ENCODE results near the gene TNS1. TPM values are rescaled to one million over a fixed set of nuclear protein-coding genes. Genes with fewer than 3 reads are reported as not detected.

Gene TNS1
- polyA plus RNA-seq, 3 donors = 0.26 to 1.6 (median 1.5) TPM

DNA sequence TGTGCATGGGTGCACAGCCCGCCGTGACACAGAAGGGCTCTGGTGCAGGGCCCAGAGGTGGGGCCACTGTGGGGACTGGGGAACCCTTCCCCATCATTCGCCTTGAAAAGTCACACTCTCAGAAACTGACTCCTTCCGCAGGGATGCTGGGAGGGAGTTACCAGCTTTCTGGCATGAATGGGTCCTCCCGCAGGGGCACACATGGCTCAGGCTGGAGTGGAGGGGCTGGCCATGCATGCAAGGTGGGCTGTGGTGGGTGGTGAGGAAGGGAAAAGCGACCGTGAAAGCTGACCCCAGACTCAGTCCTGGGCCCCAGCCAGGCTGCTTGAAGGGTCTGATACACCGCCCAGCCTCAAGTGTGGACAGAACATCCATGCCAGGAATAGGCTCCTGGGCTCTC, 201.1 kb downstream of the TNS1 start:
- Histone ChIP-seq H3K27ac (ENCODE audit: low read depth in 1 of 2, low read length in 2 of 2) (no peak overlapping the region), H3K4me2 (replicated peaks; ENCODE audit: extremely low read depth, low read length, poor library complexity, severe bottlenecking) (no peak overlapping the region), H3K4me1 (ENCODE audit: control insufficient read depth in 1 of 2, insufficient read depth in 2 of 2, low read length in 2 of 2) (peaks cover 16% of the 10 kb centered on the region in 2 donors), H3K27me3 (ENCODE audit: control insufficient read depth in 2 of 2, insufficient read depth in 2 of 2, low read length in 2 of 2) (no peaks in the 10 kb centered on the region), H3K4me3 (replicated peaks in 1 of 3; ENCODE audit: low read depth in 2 of 3, low read length in 3 of 3) (no peak overlapping the region), H3K9me3 (replicated peaks in 1 of 2; ENCODE audit: control insufficient read depth in 1 of 2, insufficient read depth in 1 of 2, low read length in 2 of 2) (no peaks in the 10 kb centered on the region), H3K9ac (ENCODE audit: insufficient read depth, low read length, poor library complexity, severe bottlenecking) (no peak overlapping the region), H3K36me3 (replicated peaks in 1 of 2; ENCODE audit: control insufficient read depth in 1 of 2, insufficient read depth in 2 of 2, low read length in 2 of 2) (no peaks in the 10 kb centered on the region), H2AFZ (ENCODE audit: insufficient read depth, low read depth, low read length, poor library complexity, severe bottlenecking) (no peak overlapping the region), H4K20me1 (ENCODE audit: insufficient read depth, low read length) (no peaks in the 10 kb centered on the region), H3K79me2 (ENCODE audit: insufficient read depth, low read length) (no peaks in the 10 kb centered on the region)
- no peak for DNase-seq
- H3K4me1 Mint-ChIP-seq = peaks cover 24% of the 10 kb centered on the region
- H3K27ac Mint-ChIP-seq = no peak overlapping the region
- peaks cover 1 to 9% (median 4%) of the 10 kb centered on the region in 3 donors for H3K27me3 Mint-ChIP-seq (ENCODE audit: low read depth in 3 of 3)
- H3K4me3 Mint-ChIP-seq = no peak overlapping the region
- WGBS (ENCODE audit: insufficient coverage) = 90% methylated on average over 6 of the region's 8 CpGs
- peaks cover 0 to 1% (median 0%) of the 10 kb centered on the region in 7 donors for H3K9me3 Mint-ChIP-seq
- intact Hi-C loops (cut with micrococcal nuclease) = no loop called here
- peaks cover 4 to 6% of the 10 kb centered on the region in 2 donors for H3K36me3 Mint-ChIP-seq
- TF ChIP-seq, protein P1, sequence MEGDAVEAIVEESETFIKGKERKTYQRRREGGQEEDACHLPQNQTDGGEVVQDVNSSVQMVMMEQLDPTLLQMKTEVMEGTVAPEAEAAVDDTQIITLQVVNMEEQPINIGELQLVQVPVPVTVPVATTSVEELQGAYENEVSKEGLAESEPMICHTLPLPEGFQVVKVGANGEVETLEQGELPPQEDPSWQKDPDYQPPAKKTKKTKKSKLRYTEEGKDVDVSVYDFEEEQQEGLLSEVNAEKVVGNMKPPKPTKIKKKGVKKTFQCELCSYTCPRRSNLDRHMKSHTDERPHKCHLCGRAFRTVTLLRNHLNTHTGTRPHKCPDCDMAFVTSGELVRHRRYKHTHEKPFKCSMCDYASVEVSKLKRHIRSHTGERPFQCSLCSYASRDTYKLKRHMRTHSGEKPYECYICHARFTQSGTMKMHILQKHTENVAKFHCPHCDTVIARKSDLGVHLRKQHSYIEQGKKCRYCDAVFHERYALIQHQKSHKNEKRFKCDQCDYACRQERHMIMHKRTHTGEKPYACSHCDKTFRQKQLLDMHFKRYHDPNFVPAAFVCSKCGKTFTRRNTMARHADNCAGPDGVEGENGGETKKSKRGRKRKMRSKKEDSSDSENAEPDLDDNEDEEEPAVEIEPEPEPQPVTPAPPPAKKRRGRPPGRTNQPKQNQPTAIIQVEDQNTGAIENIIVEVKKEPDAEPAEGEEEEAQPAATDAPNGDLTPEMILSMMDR (IDR thresholded peaks at IDR 0.05) = no peak

DNA sequence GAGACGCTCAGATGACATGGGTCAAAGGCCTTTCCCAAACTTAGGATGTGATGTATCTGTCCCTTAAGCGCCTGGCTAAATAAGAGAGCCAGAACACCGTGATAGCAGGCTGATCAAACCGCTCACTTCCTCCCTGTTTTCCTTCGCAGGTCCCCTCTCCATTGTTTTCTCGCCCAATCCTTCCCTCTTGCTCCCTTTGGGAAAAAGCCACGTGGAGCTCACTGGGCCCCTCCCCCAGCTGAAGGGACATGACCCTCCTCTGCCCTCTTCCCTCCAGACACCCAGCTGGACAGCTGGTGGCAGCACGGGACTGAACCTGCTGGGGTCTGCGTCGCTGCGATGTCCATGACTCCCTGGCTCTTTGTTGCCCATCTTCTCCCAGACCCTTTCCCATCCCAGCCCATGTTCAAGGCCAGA, 201.7 kb downstream of the TNS1 start:
- Histone ChIP-seq H3K4me2 (replicated peaks; ENCODE audit: extremely low read depth, low read length, poor library complexity, severe bottlenecking) (no peak overlapping the region), H4K20me1 (ENCODE audit: insufficient read depth, low read length) (no peaks in the 10 kb centered on the region), H3K27me3 (ENCODE audit: control insufficient read depth in 2 of 2, insufficient read depth in 2 of 2, low read length in 2 of 2) (no peaks in the 10 kb centered on the region), H3K79me2 (ENCODE audit: insufficient read depth, low read length) (no peaks in the 10 kb centered on the region), H3K36me3 (replicated peaks in 1 of 2; ENCODE audit: control insufficient read depth in 1 of 2, insufficient read depth in 2 of 2, low read length in 2 of 2) (no peaks in the 10 kb centered on the region), H3K9me3 (replicated peaks in 1 of 2; ENCODE audit: control insufficient read depth in 1 of 2, insufficient read depth in 1 of 2, low read length in 2 of 2) (no peaks in the 10 kb centered on the region), H2AFZ (ENCODE audit: insufficient read depth, low read depth, low read length, poor library complexity, severe bottlenecking) (no peak overlapping the region), H3K4me1 (ENCODE audit: control insufficient read depth in 1 of 2, insufficient read depth in 2 of 2, low read length in 2 of 2) (peaks cover 12 to 13% of the 10 kb centered on the region in 2 donors), H3K4me3 (replicated peaks in 1 of 3; ENCODE audit: low read depth in 2 of 3, low read length in 3 of 3) (no peak overlapping the region), H3K9ac (ENCODE audit: insufficient read depth, low read length, poor library complexity, severe bottlenecking) (no peak overlapping the region), H3K27ac (ENCODE audit: low read depth in 1 of 2, low read length in 2 of 2) (no peak overlapping the region)
- no peak overlapping the region for H3K27ac Mint-ChIP-seq
- WGBS (ENCODE audit: insufficient coverage) = 81% methylated on average over 6 of the region's 11 CpGs
- intact Hi-C loops (cut with micrococcal nuclease) = no loop called here
- H3K4me3 Mint-ChIP-seq = no peak overlapping the region
- peaks cover 1 to 10% (median 4%) of the 10 kb centered on the region in 3 donors for H3K27me3 Mint-ChIP-seq (ENCODE audit: low read depth in 3 of 3)
- TF ChIP-seq, protein P1 (IDR thresholded peaks at IDR 0.05) = no peak
- no peak for DNase-seq
- peaks cover 20% of the 10 kb centered on the region for H3K4me1 Mint-ChIP-seq
- peaks cover 0 to 1% (median 0%) of the 10 kb centered on the region in 7 donors for H3K9me3 Mint-ChIP-seq
- peaks cover 4 to 6% of the 10 kb centered on the region in 2 donors for H3K36me3 Mint-ChIP-seq

Measured in CD14-positive monocyte (primary cell).